K562 (cell line): ENCODE data around the gene XCL2. TPM values are rescaled to one million over a fixed set of nuclear protein-coding genes. Genes with fewer than 3 reads are reported as not detected.
"Not testable (repeated sequence)": the region's sequence is repeated elsewhere in the genome, so short reads cannot be mapped to it uniquely, and the experiment has no call there.

Source experiments
- ATAC-seq: fragments of 200-7000 bp; cut with Tn5 transposase; 3 replicates; pipeline ENCODE4 v1.9.1; 2020; ENCODE audit warnings: moderate library complexity
- BruUV-seq: library from RNA; stranded (reverse); fragments of 400-500 nt; replicated peaks from 2 replicates; lab custom pipeline; 2021; lab: Mats Ljungman, UMichigan
- CTCF ChIA-PET: fragments of 300-600 bp; formaldehyde crosslinking; extraction: SDS; loops from one replicate; lab custom pipeline; 2021; ENCODE audit warnings: low intra/inter-chr PET ratio; lab: Yijun Ruan, JAX
- POLR2A ChIA-PET: fragments of 300-600, 350-650 bp; sonication (Branson Sonifier 250); formaldehyde crosslinking; extraction: SDS; loops from one replicate; lab custom pipeline; 2021; ENCODE audit warnings: antibody characterized with exemption, inconsistent platforms; lab: Yijun Ruan, JAX
- DNase-seq, 4 experiments: peaks; one replicate each; pipeline versions ENCODE4 v3.0.0 to v3.0.0-alpha.2; 2011 to 2018; ENCODE audit warnings: low spot score in 3 of 4, mixed read lengths in 3 of 4; ENCODE audit errors: extremely low read depth in 1 of 4
- FAIRE-seq: peaks from 2 replicates; lab custom pipeline; 2011; peaks lifted over from hg19 to GRCh38; lab: Jason Lieb, UNC
- H2AFZ ChIP-seq: 2 replicates; pipeline ENCODE4 v1.6.0; 2011; ENCODE audit warnings: low read depth, low read length, control low read depth, inconsistent platforms
- H3K27ac ChIP-seq: fragments of 200-600 bp; 3 replicates; pipeline ENCODE4 v1.8.0; 2011; ENCODE audit warnings: low read depth, mild to moderate bottlenecking, control low read depth, inconsistent platforms, low read length, moderate library complexity, mixed read lengths; ENCODE audit errors: extremely low read depth
- H3K27me3 ChIP-seq, 2 experiments: fragments of 300-600 bp in 1 of 2; 2 replicates in 1 of 2; 3 replicates in 1 of 2; pipeline versions ENCODE4 v1.6.0 to v1.8.0; 2011; ENCODE audit warnings: inconsistent platforms in 2 of 2, low read length in 2 of 2, mild to moderate bottlenecking in 1 of 2, mixed read lengths in 1 of 2, moderate library complexity in 1 of 2; ENCODE audit not compliant: control insufficient read depth in 2 of 2, insufficient read depth in 2 of 2
- H3K36me3 ChIP-seq: fragments of 300-600 bp; 3 replicates; pipeline ENCODE4 v1.8.0; 2011; ENCODE audit warnings: mild to moderate bottlenecking, low read length, inconsistent platforms; ENCODE audit not compliant: control insufficient read depth, insufficient read depth
- H3K4me1 ChIP-seq, 2 experiments: fragments of 200-600 bp in 1 of 2; replicated peaks in 1 of 2; 2 replicates in 1 of 2; 3 replicates in 1 of 2; pipeline versions ENCODE4 v1.5.1 to v1.8.0; 2011; ENCODE audit warnings: inconsistent platforms in 2 of 2, low read length in 2 of 2, mild to moderate bottlenecking in 1 of 2, mixed read lengths in 1 of 2, moderate library complexity in 1 of 2; ENCODE audit not compliant: control insufficient read depth in 2 of 2, insufficient read depth in 2 of 2
- H3K4me2 ChIP-seq: 2 replicates; pipeline ENCODE4 v1.6.1; 2011; ENCODE audit warnings: low read length, control low read depth, inconsistent platforms, mixed read lengths; ENCODE audit not compliant: insufficient read depth
- H3K4me3 ChIP-seq: fragments of 200-600 bp; sonication (generic), shearing (Covaris generic); 2 replicates; pipeline ENCODE4 v1.5.1; 2016; ENCODE audit warnings: control low read depth, inconsistent platforms
- H3K79me2 ChIP-seq: fragments of 200-600 bp; 3 replicates; pipeline ENCODE4 v1.8.0; 2011; ENCODE audit warnings: low read length, inconsistent platforms; ENCODE audit not compliant: control insufficient read depth, insufficient read depth
- H3K9ac ChIP-seq, 2 experiments: 2 replicates each; pipeline versions ENCODE4 v1.6.0 to v1.6.1; 2011; ENCODE audit warnings: low read depth in 2 of 2, low read length in 2 of 2, control low read depth in 1 of 2, inconsistent platforms in 1 of 2, mild to moderate bottlenecking in 1 of 2, mixed read lengths in 1 of 2; ENCODE audit not compliant: insufficient read depth in 1 of 2
- H3K9me1 ChIP-seq: one replicate; pipeline ENCODE4 v1.6.0; 2011; ENCODE audit warnings: inconsistent platforms, mild to moderate bottlenecking, low read length, moderate library complexity; ENCODE audit not compliant: control insufficient read depth, insufficient read depth
- H3K9me3 ChIP-seq: replicated peaks from 2 replicates; pipeline ENCODE4 v1.5.1; 2011; ENCODE audit warnings: low read depth, low read length, inconsistent platforms; ENCODE audit not compliant: control insufficient read depth, insufficient read depth
- H4K20me1 ChIP-seq: replicated peaks from 2 replicates; pipeline ENCODE4 v1.6.1; 2011; ENCODE audit warnings: low read length, inconsistent platforms, mixed read lengths; ENCODE audit not compliant: control insufficient read depth, insufficient read depth
- BRCA1 ChIP-seq, 2 experiments: fragments of 450-650 bp in 1 of 2; sonication (generic) in 1 of 2; formaldehyde crosslinking in 1 of 2; IDR thresholded peaks; 2 replicates each; pipeline versions ENCODE4 v1.5.0 to v1.6.1; 2017 to 2020; ENCODE audit warnings: mild to moderate bottlenecking in 1 of 2, missing genetic modification reagents in 1 of 2
- ZNF316 ChIP-seq: fragments of 450-650 bp; IDR thresholded peaks from 2 replicates; pipeline ENCODE4 v1.6.1; 2016
- WGBS: fragments of 100-300 bp; shearing (Covaris generic); methylation state at CpG from one replicate; pipeline ENCODE4 v1.1.6; 2016; ENCODE audit warnings: low coverage, mixed read lengths; ENCODE audit not compliant: insufficient coverage; ENCODE audit errors: missing lambda C conversion rate; 5-methylcytosine and 5-hydroxymethylcytosine counted together
- in situ Hi-C: fragments of 300-500 bp; cut with MboI; formaldehyde crosslinking; loops from 4 replicates; pipeline ENCODE4 v1.15.0; 2018; ENCODE audit warnings: inconsistent platforms, mixed read lengths
- intact Hi-C: fragments of 100-400 bp; cut with micrococcal nuclease; formaldehyde crosslinking; loops from 2 replicates; pipeline ENCODE4 v1.14.2; 2022
- polyA plus RNA-seq, 8 experiments: library from polyadenylated mRNA; depleted of rRNA in 4 of 8; stranded (reverse) in 5 of 8; unstranded in 3 of 8; fragments of >200 nt; fragmentation: Nextera tagmentation in 2 of 8; fragmentation: Illumina TruSeq in 1 of 8; extraction: Ambion mirVana in 2 of 8; extraction: Trizol in 1 of 8; gene quantifications; 2 replicates each; pipeline versions ENCODE4 v1.2.1 to v1.2.3, GENCODE V29; 2011 to 2014; ENCODE audit warnings: inconsistent platforms in 1 of 8, missing spikeins in 1 of 8
- total RNA-seq, 7 experiments: library from RNA; depleted of rRNA in 6 of 7; stranded (reverse); fragments of >200 nt in 6 of 7; fragmentation: Illumina TruSeq in 2 of 7; extraction: Trizol in 2 of 7; gene quantifications; 2 replicates each; pipeline versions ENCODE4 v1.2.1 to v1.2.3, GENCODE V29; 2011 to 2021; ENCODE audit warnings: low replicate concordance in 1 of 7

The XCL2 gene
- total and polyA plus RNA-seq, 9 of the 15 experiments (the other 6 are each of a cell fraction or from before 2014, with no cell fraction given): not detected

DNA sequence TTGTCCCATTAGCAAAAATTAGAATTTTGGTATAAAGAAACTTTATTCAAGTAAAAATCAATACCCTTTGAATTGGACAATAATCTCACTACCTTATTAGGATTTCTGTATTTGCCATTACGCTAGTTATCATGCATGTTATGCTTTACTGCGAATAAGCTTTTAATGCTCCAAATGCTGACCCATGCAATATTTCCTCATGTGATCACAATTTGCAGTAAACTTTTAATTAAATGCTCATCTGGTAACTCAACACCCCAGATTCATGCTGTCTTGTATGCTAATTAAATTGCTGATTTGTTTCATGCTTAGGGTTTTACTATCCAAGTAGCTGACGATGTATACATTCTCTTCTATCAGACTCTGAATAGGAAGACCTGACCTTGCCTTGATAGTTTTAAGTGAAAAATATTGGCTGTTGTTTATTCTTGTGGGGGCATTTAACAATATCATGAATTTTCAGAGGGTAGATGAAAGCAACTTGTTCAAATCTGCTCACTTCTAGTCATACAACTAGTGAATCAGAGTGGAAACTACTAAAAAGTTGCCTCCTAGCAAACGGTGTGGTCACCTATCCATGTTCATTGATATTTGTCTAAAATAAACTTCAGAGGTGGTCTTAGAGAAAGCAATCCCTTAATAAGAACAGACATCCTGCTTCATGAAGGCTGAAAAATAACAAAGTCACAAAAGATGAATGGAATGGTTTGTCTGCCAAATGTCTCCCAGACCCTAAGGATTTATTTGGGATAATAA, 38.2 kb upstream of the XCL2 start:
- no peak overlapping the region for H2AFZ ChIP-seq
- in situ Hi-C loops (loop anchor here (10.0 kb wide), 1 partner anchor 487 kb away; no protein-coding TSS in a partner anchor), intact Hi-C loops (no loop called here)
- no peak overlapping the region for H3K4me3 ChIP-seq
- no TSS peak for BruUV-seq
- no peaks in the 10 kb centered on the region for H3K9me3 ChIP-seq
- H3K4me2 ChIP-seq: no peak overlapping the region
- H3K27ac ChIP-seq: no peak overlapping the region
- WGBS: 3% methylated on average over 4 of the region's 4 CpGs
- H3K36me3 ChIP-seq: no peaks in the 10 kb centered on the region
- no peak for FAIRE-seq
- ATAC-seq: no peak
- H3K79me2 ChIP-seq: no peaks in the 10 kb centered on the region
- no peaks in the 10 kb centered on the region for H3K9me1 ChIP-seq
- no peak for DNase-seq
- POLR2A ChIA-PET: no interaction called here
- H3K27me3 ChIP-seq: peaks cover 0 to 7% of the 10 kb centered on the region in 2 experiments; a peak in 1 of 5 replicates
- no peaks in the 10 kb centered on the region for H3K4me1 ChIP-seq
- no peaks in the 10 kb centered on the region for H4K20me1 ChIP-seq
- CTCF ChIA-PET: interaction anchor here (0.6 kb wide), 1 partner anchor 496 kb away, joined by 3 read pairs; no protein-coding TSS in a partner anchor
- no peak overlapping the region for H3K9ac ChIP-seq
- no peak for TF ChIP-seq BRCA1 (IDR thresholded peaks at IDR 0.05)
- TF ChIP-seq BRCA1 (CRISPR knock-in tag; IDR thresholded peaks at IDR 0.05): no peak
- peak; percentile 43; the same call in 1 of the 2 replicates for TF ChIP-seq ZNF316

- under 1% methylated on average over 7 of the region's 7 CpGs for WGBS
- not testable (repeated sequence) for FAIRE-seq, H3K4me1 ChIP-seq
These were observed 37.2 kb upstream of the XCL2 start for GRCh38 chr1:168580991-168581390.

DNA sequence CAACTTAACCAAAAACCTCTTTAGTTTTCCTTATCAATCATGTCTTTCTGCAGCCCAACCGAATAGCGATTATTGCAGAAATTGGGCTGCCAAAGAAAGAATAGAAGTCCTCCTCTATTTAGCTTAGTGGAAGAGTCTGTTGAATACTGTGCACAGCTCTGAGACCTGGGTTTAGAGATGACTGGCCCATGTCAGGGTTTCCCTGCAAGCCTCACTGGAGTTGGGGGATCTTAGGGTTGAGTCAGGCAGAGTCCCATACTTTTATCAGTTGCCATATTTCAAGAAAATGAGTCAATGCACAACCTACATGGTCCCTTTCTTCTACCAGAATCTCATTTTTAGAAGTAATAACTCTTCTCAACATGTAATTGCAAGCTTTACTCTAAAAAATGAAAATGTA, 36.5 kb upstream of the XCL2 start:
- H4K20me1 ChIP-seq, H3K4me1 ChIP-seq, H3K79me2 ChIP-seq, DNase-seq, CTCF ChIA-PET, H3K9ac ChIP-seq, H3K9me1 ChIP-seq, POLR2A ChIA-PET, H3K27ac ChIP-seq, intact Hi-C loops, ATAC-seq, H2AFZ ChIP-seq, H3K4me3 ChIP-seq, H3K27me3 ChIP-seq, H3K36me3 ChIP-seq, BruUV-seq, FAIRE-seq, H3K4me2 ChIP-seq, H3K9me3 ChIP-seq: not testable (repeated sequence)
- 0% methylated on average over 2 of the region's 2 CpGs for WGBS
- in situ Hi-C loops: loop anchor here (10.0 kb wide), 1 partner anchor 485 kb away; no protein-coding TSS in a partner anchor

More at GRCh38 chr1:168580991-168581390, 37.2 kb upstream of the XCL2 start:
- POLR2A ChIA-PET, H3K9me1 ChIP-seq, H4K20me1 ChIP-seq, H3K4me2 ChIP-seq, CTCF ChIA-PET, ATAC-seq, H3K79me2 ChIP-seq, H3K9me3 ChIP-seq, BruUV-seq, H3K4me3 ChIP-seq, H3K27ac ChIP-seq, H2AFZ ChIP-seq, intact Hi-C loops, H3K9ac ChIP-seq, DNase-seq, H3K27me3 ChIP-seq, H3K36me3 ChIP-seq: not testable (repeated sequence)
- in situ Hi-C loops: loop anchor here (10.0 kb wide), 1 partner anchor 486 kb away; no protein-coding TSS in a partner anchor
